SKM-1 treated with dmso at 0.1 percent for 144 hours (cell line): Measurements from ENCODE around the gene TEDC1.
"Not testable (repeated sequence)": the region's sequence is repeated elsewhere in the genome, so short reads cannot be mapped to it uniquely, and the experiment has no call there.

Experiments
- DNase-seq: peaks from one replicate; lab custom pipeline; 2025; ENCODE audit not compliant: unreplicated experiment; lab: John Stamatoyannopoulos, UW

Gene TEDC1

GRCh38 chr14:105536691-105537579, 45.9 kb downstream of the TEDC1 start:
- no peak for DNase-seq

- no peak for DNase-seq
Observed at GRCh38 chr14:105537580-105538474, 46.8 kb downstream of the TEDC1 start.

GRCh38 chr14:105538481-105539049, 47.5 kb downstream of the TEDC1 start:
- DNase-seq, result no peak

GRCh38 chr14:105540811-105541210, 49.8 kb downstream of the TEDC1 start:
- no peak for DNase-seq

- no peak for DNase-seq
Observed at GRCh38 chr14:105541218-105541875, 50.3 kb downstream of the TEDC1 start.

GRCh38 chr14:105545676-105546075, 54.6 kb downstream of the TEDC1 start:
- not testable (repeated sequence) for DNase-seq

- DNase-seq, result not testable (repeated sequence)
Observed at GRCh38 chr14:105546410-105546809, 55.4 kb downstream of the TEDC1 start.

- DNase-seq, result not testable (repeated sequence)
Observed at GRCh38 chr14:105547072-105547471, 56.0 kb downstream of the TEDC1 start.

- no peak for DNase-seq
Observed at GRCh38 chr14:105547741-105548169, 56.7 kb downstream of the TEDC1 start.
